ENCODE results near the gene MRPL48.
"Not testable (repeated sequence)": the region's sequence is repeated elsewhere in the genome, so short reads cannot be mapped to it uniquely, and the experiment has no call there.

Gene MRPL48

GRCh38 chr11:73878771-73879170 lies 91.1 kb downstream of the MRPL48 start:
- TF ChIP-seq, protein P1, sequence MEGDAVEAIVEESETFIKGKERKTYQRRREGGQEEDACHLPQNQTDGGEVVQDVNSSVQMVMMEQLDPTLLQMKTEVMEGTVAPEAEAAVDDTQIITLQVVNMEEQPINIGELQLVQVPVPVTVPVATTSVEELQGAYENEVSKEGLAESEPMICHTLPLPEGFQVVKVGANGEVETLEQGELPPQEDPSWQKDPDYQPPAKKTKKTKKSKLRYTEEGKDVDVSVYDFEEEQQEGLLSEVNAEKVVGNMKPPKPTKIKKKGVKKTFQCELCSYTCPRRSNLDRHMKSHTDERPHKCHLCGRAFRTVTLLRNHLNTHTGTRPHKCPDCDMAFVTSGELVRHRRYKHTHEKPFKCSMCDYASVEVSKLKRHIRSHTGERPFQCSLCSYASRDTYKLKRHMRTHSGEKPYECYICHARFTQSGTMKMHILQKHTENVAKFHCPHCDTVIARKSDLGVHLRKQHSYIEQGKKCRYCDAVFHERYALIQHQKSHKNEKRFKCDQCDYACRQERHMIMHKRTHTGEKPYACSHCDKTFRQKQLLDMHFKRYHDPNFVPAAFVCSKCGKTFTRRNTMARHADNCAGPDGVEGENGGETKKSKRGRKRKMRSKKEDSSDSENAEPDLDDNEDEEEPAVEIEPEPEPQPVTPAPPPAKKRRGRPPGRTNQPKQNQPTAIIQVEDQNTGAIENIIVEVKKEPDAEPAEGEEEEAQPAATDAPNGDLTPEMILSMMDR (conservative IDR thresholded peaks at IDR 0.05; ENCODE audit: control insufficient read depth, insufficient read depth, low read depth, low read length) = no peak
- no peak for DNase-seq (ENCODE audit: low read depth)
- H3K4me3 ChIP-seq (ENCODE audit: control insufficient read depth, low read depth, low read length) = no peak overlapping the region

GRCh38 chr11:73880449-73880848 lies 92.8 kb downstream of the MRPL48 start:
- not testable (repeated sequence) for H3K4me3 ChIP-seq (ENCODE audit: control insufficient read depth, low read depth, low read length); DNase-seq (ENCODE audit: low read depth)

DNA sequence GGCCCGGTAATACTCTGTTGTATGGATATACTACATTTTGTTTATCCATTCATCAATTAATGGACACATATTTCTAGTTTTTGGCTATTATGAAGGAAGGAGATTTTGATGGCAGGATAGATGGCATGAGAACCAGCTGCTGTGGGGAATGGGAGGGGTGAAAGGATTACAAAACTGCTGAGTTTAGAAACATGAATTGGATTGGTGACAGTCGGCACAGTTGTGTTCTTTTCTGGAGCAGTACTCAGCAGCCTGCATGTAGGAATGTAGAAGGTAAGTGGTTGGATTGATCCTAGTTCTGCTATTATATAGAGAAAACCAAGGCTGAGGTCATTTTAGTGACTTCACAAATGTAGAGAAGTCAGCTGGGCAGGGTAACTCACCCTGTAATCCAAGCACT lies 96.2 kb downstream of the MRPL48 start:
- no peak for DNase-seq (ENCODE audit: low read depth)
- TF ChIP-seq, protein P1 (conservative IDR thresholded peaks at IDR 0.05; ENCODE audit: control insufficient read depth, insufficient read depth, low read depth, low read length) = no peak
- no peak overlapping the region for H3K4me3 ChIP-seq (ENCODE audit: control insufficient read depth, low read depth, low read length)

DNA sequence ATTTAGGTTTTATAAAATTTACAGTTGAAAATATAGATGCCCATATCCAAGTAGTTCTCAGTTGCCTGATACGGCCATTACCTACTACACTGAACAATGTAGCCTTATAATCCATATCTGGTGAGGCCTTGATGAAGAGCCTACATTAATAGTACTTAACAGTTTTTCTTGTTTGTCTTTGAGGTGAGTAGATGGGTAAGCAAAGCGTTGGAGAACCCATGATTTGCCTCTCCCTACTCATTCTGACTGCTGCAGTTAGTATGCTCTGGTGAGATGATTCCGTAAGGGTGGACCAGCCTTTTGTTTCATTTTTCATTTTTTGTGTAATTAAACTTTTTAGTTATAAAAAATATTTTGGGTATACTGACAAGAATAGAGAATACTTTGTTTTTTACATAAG lies 100.6 kb downstream of the MRPL48 start:
- H3K4me3 ChIP-seq (ENCODE audit: control insufficient read depth, low read depth, low read length) = no peak overlapping the region
- TF ChIP-seq, protein P1 (conservative IDR thresholded peaks at IDR 0.05; ENCODE audit: control insufficient read depth, insufficient read depth, low read depth, low read length) = no peak
- DNase-seq (ENCODE audit: low read depth) = no peak

GRCh38 chr11:73889019-73889418 lies 101.3 kb downstream of the MRPL48 start:
- TF ChIP-seq, protein P1 (conservative IDR thresholded peaks at IDR 0.05; ENCODE audit: control insufficient read depth, insufficient read depth, low read depth, low read length) = no peak
- H3K4me3 ChIP-seq (ENCODE audit: control insufficient read depth, low read depth, low read length) = no peak overlapping the region
- peak; percentile 71 for DNase-seq (ENCODE audit: low read depth)

DNA sequence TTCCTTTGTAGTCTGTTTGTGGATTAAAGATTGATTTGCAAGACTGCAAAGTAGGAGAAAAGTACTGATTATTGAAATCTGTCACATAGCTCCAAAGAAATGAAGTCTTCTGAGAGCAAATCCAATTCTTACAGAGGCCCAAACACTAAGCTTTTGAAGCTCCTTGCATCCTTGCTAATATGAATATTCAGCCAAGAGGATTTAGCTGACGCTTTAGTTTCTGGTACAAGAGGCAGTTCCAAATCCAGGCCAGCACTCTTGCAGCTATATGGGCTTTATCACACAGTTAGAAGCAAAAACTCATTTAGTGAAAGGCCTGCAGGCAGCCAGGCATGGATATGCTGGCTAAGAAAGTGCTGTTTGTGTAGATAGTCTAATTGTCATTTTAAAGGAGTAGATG lies 101.9 kb downstream of the MRPL48 start:
- H3K4me3 ChIP-seq (ENCODE audit: control insufficient read depth, low read depth, low read length) = no peak overlapping the region
- TF ChIP-seq, protein P1 (conservative IDR thresholded peaks at IDR 0.05; ENCODE audit: control insufficient read depth, insufficient read depth, low read depth, low read length) = no peak
- DNase-seq (ENCODE audit: low read depth) = no peak

- TF ChIP-seq, protein P1 (conservative IDR thresholded peaks at IDR 0.05; ENCODE audit: control insufficient read depth, insufficient read depth, low read depth, low read length) = no peak
- H3K4me3 ChIP-seq (ENCODE audit: control insufficient read depth, low read depth, low read length) = no peak overlapping the region
Measured at GRCh38 chr11:73893041-73893440, 105.4 kb downstream of the MRPL48 start.

More at GRCh38 chr11:73893041-73893440, 105.4 kb downstream of the MRPL48 start:
- DNase-seq (ENCODE audit: low read depth) = no peak
